K562 (cell line): ENCODE results near the gene STX2. TPM values are rescaled to one million over a fixed set of nuclear protein-coding genes. Genes with fewer than 3 reads are reported as not detected.
A peak's percentile ranks its signal among the peaks of the same experiment; 100 is the strongest.

Source experiments
- BRD9 ChIP-seq: fragments of 450-650 bp; IDR thresholded peaks from 2 replicates; pipeline ENCODE4 v1.6.1; 2018; ENCODE audit warnings: low read depth; ENCODE audit not compliant: partially characterized antibody
- DEAF1 ChIP-seq: fragments of 450-650 bp; formaldehyde crosslinking; IDR thresholded peaks from 2 replicates; pipeline ENCODE4 v1.4.0; 2020; ENCODE audit warnings: mild to moderate bottlenecking, moderate library complexity
- EHMT2 ChIP-seq: fragments of 450-650 bp; IDR thresholded peaks from 2 replicates; pipeline ENCODE4 v1.6.1; 2018; ENCODE audit warnings: antibody characterized with exemption
- MLLT1 ChIP-seq, 2 experiments: fragments of 450-650 bp; IDR thresholded peaks; 2 replicates each; pipeline ENCODE4 v1.6.1; 2016
- NCOA6 ChIP-seq: fragments of 450-650 bp; IDR thresholded peaks from 2 replicates; pipeline ENCODE4 v1.6.1; 2017; ENCODE audit warnings: mild to moderate bottlenecking
- NONO ChIP-seq, 2 experiments: fragments of 200-400 bp in 1 of 2; fragments of 450-650 bp in 1 of 2; formaldehyde crosslinking in 1 of 2; IDR thresholded peaks; 2 replicates each; pipeline ENCODE4 v1.6.1; 2017; ENCODE audit warnings: low read depth in 2 of 2, mild to moderate bottlenecking in 2 of 2, moderate library complexity in 2 of 2, low read length in 1 of 2
- NUFIP1 ChIP-seq: fragments of 450-650 bp; IDR thresholded peaks from 2 replicates; pipeline ENCODE4 v1.6.1; 2018; ENCODE audit not compliant: partially characterized antibody
- POLR3G ChIP-seq: IDR thresholded peaks from 2 replicates; pipeline ENCODE4 v1.6.1; 2011; ENCODE audit not compliant: insufficient read length, insufficient replicate concordance; ENCODE audit errors: extremely low read depth
- PTBP1 ChIP-seq: fragments of 200-400 bp; formaldehyde crosslinking; IDR thresholded peaks from 2 replicates; pipeline ENCODE4 v1.6.1; 2017; ENCODE audit warnings: low read depth, low read length
- SMAD2 ChIP-seq: fragments of 150-350 bp; IDR thresholded peaks from 2 replicates; pipeline ENCODE4 v1.6.1; 2014; ENCODE audit warnings: low read depth, mild to moderate bottlenecking, low read length
- STAT5A ChIP-seq: IDR thresholded peaks from 2 replicates; pipeline ENCODE4 v1.6.1; 2012; ENCODE audit warnings: low read length, inconsistent platforms, borderline replicate concordance
- TBP ChIP-seq: optimal IDR thresholded peaks from 2 replicates; pipeline ENCODE3; 2011; ENCODE audit warnings: low read depth, low read length, improper control_type of control experiment
- ZC3H4 ChIP-seq: sonication (generic); formaldehyde crosslinking; IDR thresholded peaks from 2 replicates; pipeline ENCODE4 v1.9.0; 2021; ENCODE audit warnings: missing genetic modification reagents, borderline replicate concordance
- ZFPM2 ChIP-seq: fragments of 250-450 bp; sonication (Bioruptor Pico); IDR thresholded peaks from 2 replicates; pipeline ENCODE4 v1.5.1; 2022; ENCODE audit warnings: mild to moderate bottlenecking
- ZNF165 ChIP-seq: fragments of 250-450 bp; sonication (Bioruptor Pico); IDR thresholded peaks from 2 replicates; pipeline ENCODE4 v1.4.0; 2020; ENCODE audit warnings: borderline replicate concordance
- ZNF253 ChIP-seq: fragments of 250-450 bp; sonication (Bioruptor Pico); conservative IDR thresholded peaks from 2 replicates; pipeline ENCODE4 v1.6.1; 2021; ENCODE audit warnings: mild to moderate bottlenecking
- ZNF586 ChIP-seq: fragments of 450-650 bp; formaldehyde crosslinking; conservative IDR thresholded peaks from 2 replicates; pipeline ENCODE4 v1.4.0; 2020; ENCODE audit warnings: mild to moderate bottlenecking, moderate library complexity
- ZNF655 ChIP-seq: fragments of 250-450 bp; sonication (Bioruptor Pico); IDR thresholded peaks from 2 replicates; pipeline ENCODE4 v1.5.0; 2021
- ZNF79 ChIP-seq: fragments of 250-450 bp; sonication (Bioruptor Pico); IDR thresholded peaks from 2 replicates; pipeline ENCODE4 v1.4.0; 2020; ENCODE audit warnings: low read depth, mild to moderate bottlenecking, moderate library complexity
- ZSCAN32 ChIP-seq: fragments of 450-650 bp; formaldehyde crosslinking; IDR thresholded peaks from 2 replicates; pipeline ENCODE4 v1.4.0; 2020; ENCODE audit warnings: mild to moderate bottlenecking, moderate library complexity
- polyA plus RNA-seq, 8 experiments: library from polyadenylated mRNA; depleted of rRNA in 4 of 8; stranded (reverse) in 5 of 8; unstranded in 3 of 8; fragments of >200 nt; fragmentation: Nextera tagmentation in 2 of 8; fragmentation: Illumina TruSeq in 1 of 8; extraction: Ambion mirVana in 2 of 8; extraction: Trizol in 1 of 8; gene quantifications; 2 replicates each; pipeline versions ENCODE4 v1.2.1 to v1.2.3, GENCODE V29; 2011 to 2014; ENCODE audit warnings: inconsistent platforms in 1 of 8, missing spikeins in 1 of 8
- total RNA-seq, 7 experiments: library from RNA; depleted of rRNA in 6 of 7; stranded (reverse); fragments of >200 nt in 6 of 7; fragmentation: Illumina TruSeq in 2 of 7; extraction: Trizol in 2 of 7; gene quantifications; 2 replicates each; pipeline versions ENCODE4 v1.2.1 to v1.2.3, GENCODE V29; 2011 to 2021; ENCODE audit warnings: low replicate concordance in 1 of 7
- TF ChIP-seq, protein P1 (sequence below): sonication (generic); formaldehyde crosslinking; IDR thresholded peaks from 2 replicates; pipeline ENCODE4 v1.8.0; 2022; ENCODE audit warnings: mild to moderate bottlenecking, missing genetic modification reagents, borderline replicate concordance
- TF ChIP-seq, protein P2 (sequence below): sonication (generic); formaldehyde crosslinking; IDR thresholded peaks from 2 replicates; pipeline ENCODE4 v1.8.1; 2023; ENCODE audit warnings: mild to moderate bottlenecking, missing genetic modification reagents, moderate library complexity

The STX2 gene
- total and polyA plus RNA-seq, 9 of the 15 experiments (the other 6 are each of a cell fraction or from before 2014, with no cell fraction given) = 22.2 to 54.6 (median 30.8) TPM

- no peak for TF ChIP-seq DEAF1
- no peak for TF ChIP-seq TBP
- TF ChIP-seq NCOA6 = no peak
- 0 out of 4 replicates have a peak, but pooled peaks of 1 of the 2 experiments have one; percentile 17 for TF ChIP-seq MLLT1 (IDR thresholded peaks at IDR 0.05)
- TF ChIP-seq, protein P1, sequence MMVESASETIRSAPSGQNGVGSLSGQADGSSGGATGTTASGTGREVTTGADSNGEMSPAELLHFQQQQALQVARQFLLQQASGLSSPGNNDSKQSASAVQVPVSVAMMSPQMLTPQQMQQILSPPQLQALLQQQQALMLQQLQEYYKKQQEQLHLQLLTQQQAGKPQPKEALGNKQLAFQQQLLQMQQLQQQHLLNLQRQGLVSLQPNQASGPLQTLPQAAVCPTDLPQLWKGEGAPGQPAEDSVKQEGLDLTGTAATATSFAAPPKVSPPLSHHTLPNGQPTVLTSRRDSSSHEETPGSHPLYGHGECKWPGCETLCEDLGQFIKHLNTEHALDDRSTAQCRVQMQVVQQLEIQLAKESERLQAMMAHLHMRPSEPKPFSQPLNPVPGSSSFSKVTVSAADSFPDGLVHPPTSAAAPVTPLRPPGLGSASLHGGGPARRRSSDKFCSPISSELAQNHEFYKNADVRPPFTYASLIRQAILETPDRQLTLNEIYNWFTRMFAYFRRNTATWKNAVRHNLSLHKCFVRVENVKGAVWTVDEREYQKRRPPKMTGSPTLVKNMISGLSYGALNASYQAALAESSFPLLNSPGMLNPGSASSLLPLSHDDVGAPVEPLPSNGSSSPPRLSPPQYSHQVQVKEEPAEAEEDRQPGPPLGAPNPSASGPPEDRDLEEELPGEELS (CRISPR knock-in tag) = no peak
- no peak for TF ChIP-seq NONO (IDR thresholded peaks at IDR 0.05; ENCODE audit: low read depth in 2 of 2, low read length in 1 of 2)
- no peak for TF ChIP-seq ZSCAN32 (CRISPR knock-in tag)
- TF ChIP-seq POLR3G = no peak
- TF ChIP-seq ZFPM2 (CRISPR knock-in tag) = no peak
- TF ChIP-seq ZNF655 (CRISPR knock-in tag) = no peak
- TF ChIP-seq ZNF586 (CRISPR knock-in tag) = no peak
- no peak for TF ChIP-seq PTBP1
- TF ChIP-seq STAT5A = no peak
- TF ChIP-seq BRD9 = no peak
- TF ChIP-seq ZNF253 (CRISPR knock-in tag) = no peak
- TF ChIP-seq EHMT2 = peak; percentile 98
- no peak for TF ChIP-seq ZNF79 (CRISPR knock-in tag)
- TF ChIP-seq ZNF165 (CRISPR knock-in tag) = no peak
- no peak for TF ChIP-seq SMAD2
- no peak for TF ChIP-seq ZC3H4
- peak; percentile 50 for TF ChIP-seq NUFIP1
- TF ChIP-seq, protein P2, sequence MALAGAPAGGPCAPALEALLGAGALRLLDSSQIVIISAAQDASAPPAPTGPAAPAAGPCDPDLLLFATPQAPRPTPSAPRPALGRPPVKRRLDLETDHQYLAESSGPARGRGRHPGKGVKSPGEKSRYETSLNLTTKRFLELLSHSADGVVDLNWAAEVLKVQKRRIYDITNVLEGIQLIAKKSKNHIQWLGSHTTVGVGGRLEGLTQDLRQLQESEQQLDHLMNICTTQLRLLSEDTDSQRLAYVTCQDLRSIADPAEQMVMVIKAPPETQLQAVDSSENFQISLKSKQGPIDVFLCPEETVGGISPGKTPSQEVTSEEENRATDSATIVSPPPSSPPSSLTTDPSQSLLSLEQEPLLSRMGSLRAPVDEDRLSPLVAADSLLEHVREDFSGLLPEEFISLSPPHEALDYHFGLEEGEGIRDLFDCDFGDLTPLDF (CRISPR knock-in tag) = no peak
Observed at GRCh38 chr12:130754234-130754901, 84.7 kb downstream of the STX2 start (continued).
